Measurements from ENCODE around the gene SLC16A5.

SLC16A5 gene

GRCh38 chr17:75146592-75146991 is 58.8 kb downstream of the SLC16A5 start:
- no peak for TF ChIP-seq CTCF (IDR thresholded peaks at IDR 0.05; ENCODE audit: insufficient read depth, missing control alignments)
- DNase-seq (ENCODE audit: insufficient read length, low spot score) (no peak), FAIRE-seq (no peak)

- TF ChIP-seq CTCF (IDR thresholded peaks at IDR 0.05; ENCODE audit: insufficient read depth, missing control alignments) = no peak
- FAIRE-seq = no peak
- no peak for DNase-seq (ENCODE audit: insufficient read length, low spot score)
Measured at GRCh38 chr17:75147878-75148546, 60.3 kb downstream of the SLC16A5 start.

GRCh38 chr17:75151930-75152329 is 64.2 kb downstream of the SLC16A5 start:
- FAIRE-seq = no peak

GRCh38 chr17:75152523-75152921 is 64.8 kb downstream of the SLC16A5 start:
- no peak for TF ChIP-seq CTCF (IDR thresholded peaks at IDR 0.05; ENCODE audit: insufficient read depth, missing control alignments)
- DNase-seq (ENCODE audit: insufficient read length, low spot score) (no peak), FAIRE-seq (no peak)

More at GRCh38 chr17:75151930-75152329, 64.2 kb downstream of the SLC16A5 start:
- no peak for TF ChIP-seq CTCF (IDR thresholded peaks at IDR 0.05; ENCODE audit: insufficient read depth, missing control alignments)
- DNase-seq (ENCODE audit: insufficient read length, low spot score) = no peak

- FAIRE-seq (no peak), DNase-seq (ENCODE audit: insufficient read length, low spot score) (no peak)
- TF ChIP-seq CTCF (IDR thresholded peaks at IDR 0.05; ENCODE audit: insufficient read depth, missing control alignments) = no peak
Measured at GRCh38 chr17:75152922-75153779, 65.4 kb downstream of the SLC16A5 start.

GRCh38 chr17:75153780-75154194 is 66.0 kb downstream of the SLC16A5 start:
- FAIRE-seq (no peak), DNase-seq (ENCODE audit: insufficient read length, low spot score) (no peak)
- no peak for TF ChIP-seq CTCF (IDR thresholded peaks at IDR 0.05; ENCODE audit: insufficient read depth, missing control alignments)

Data from D721Med (cell line).